MCF 10A (cell line): ENCODE data around the gene INTS7. TPM values are rescaled to one million over a fixed set of nuclear protein-coding genes. Genes with fewer than 3 reads are reported as not detected.
"Not testable (repeated sequence)": the region's sequence is repeated elsewhere in the genome, so short reads cannot be mapped to it uniquely, and the experiment has no call there.

Source experiments
- BruUV-seq: library from RNA; stranded (reverse); fragments of 400-500 nt; replicated peaks from 2 replicates; lab custom pipeline; 2021; lab: Mats Ljungman, UMichigan
- CTCF ChIA-PET: fragments of 300-600 bp; sonication (Branson Sonifier 250); formaldehyde crosslinking; extraction: SDS; loops from one replicate; lab custom pipeline; 2021; ENCODE audit warnings: antibody characterized with exemption, inconsistent platforms; lab: Yijun Ruan, JAX
- POLR2A ChIA-PET: fragments of 300-600, 350-650 bp; sonication (Branson Sonifier 250); formaldehyde crosslinking; extraction: SDS; loops from one replicate; lab custom pipeline; 2020; ENCODE audit warnings: antibody characterized with exemption, inconsistent platforms; lab: Yijun Ruan, JAX
- DNase-seq: peaks from one replicate; pipeline ENCODE4 v3.0.0-alpha.2; 2018; ENCODE audit not compliant: unreplicated experiment
- H3K27ac Mint-ChIP-seq: one replicate; pipeline ENCODE4 v1.8.0; 2022; ENCODE audit warnings: mild to moderate bottlenecking, low read depth, mixed read lengths; ENCODE audit not compliant: unreplicated experiment
- H3K27me3 Mint-ChIP-seq: one replicate; pipeline ENCODE4 v1.8.0; 2022; ENCODE audit warnings: mixed read lengths; ENCODE audit not compliant: insufficient read depth, unreplicated experiment
- H3K36me3 Mint-ChIP-seq: one replicate; pipeline ENCODE4 v1.8.0; 2022; ENCODE audit warnings: mild to moderate bottlenecking, moderate library complexity, mixed read lengths; ENCODE audit not compliant: insufficient read depth, unreplicated experiment
- H3K4me1 Mint-ChIP-seq: one replicate; pipeline ENCODE4 v1.8.0; 2022; ENCODE audit warnings: mixed read lengths; ENCODE audit not compliant: insufficient read depth, unreplicated experiment
- H3K4me3 Mint-ChIP-seq: one replicate; pipeline ENCODE4 v1.8.0; 2022; ENCODE audit warnings: mild to moderate bottlenecking, moderate library complexity, mixed read lengths; ENCODE audit not compliant: unreplicated experiment
- H3K9me3 Mint-ChIP-seq: one replicate; pipeline ENCODE4 v1.8.0; 2022; ENCODE audit warnings: mixed read lengths; ENCODE audit not compliant: unreplicated experiment
- CTCF ChIP-seq: fragments of 200-600 bp; IDR thresholded peaks from one replicate; pipeline ENCODE4 v1.8.0; 2022; ENCODE audit warnings: antibody characterized with exemption, mild to moderate bottlenecking; ENCODE audit not compliant: unreplicated experiment
- intact Hi-C: fragments of 100-400 bp; cut with micrococcal nuclease; formaldehyde crosslinking; loops from 2 replicates; pipeline ENCODE4 v1.14.1; 2022
- total RNA-seq: library from RNA; stranded (reverse); gene quantifications from 2 replicates; pipeline ENCODE4 v1.2.3, GENCODE V29; 2022

INTS7 gene
- total RNA-seq, 1 experiment from 2014 or later = 62.3 TPM

GRCh38 chr1:212007886-212008285, 27.5 kb downstream of the INTS7 start:
- ChIA-PET POLR2A (interaction anchor here (1.6 to 24.7 kb wide), 2 partner anchors 25 to 304 kb away, joined by 4 to 385 read pairs; partner anchors contain the start of genes DTL and INTS7), CTCF (interaction anchor here (0.7 to 12.7 kb wide), 5 partner anchors 27 to 448 kb away, joined by 4 to 332 read pairs (median 10); partner anchors contain the start of genes DTL and INTS7)
- no peak for TF ChIP-seq CTCF
- no TSS peak for BruUV-seq
- intact Hi-C loops = no loop called here
- no peak overlapping the region for H3K27ac Mint-ChIP-seq
- DNase-seq = no peak
- peaks cover 63% of the 10 kb centered on the region for H3K36me3 Mint-ChIP-seq
- no peaks in the 10 kb centered on the region for H3K9me3 Mint-ChIP-seq
- no peaks in the 10 kb centered on the region for H3K4me1 Mint-ChIP-seq
- H3K27me3 Mint-ChIP-seq = no peaks in the 10 kb centered on the region
- no peak overlapping the region for H3K4me3 Mint-ChIP-seq

- no peaks in the 10 kb centered on the region for H3K9me3 Mint-ChIP-seq
- H3K4me1 Mint-ChIP-seq = no peaks in the 10 kb centered on the region
- ChIA-PET POLR2A (interaction anchor here (0.7 to 1.6 kb wide), 4 partner anchors 27 to 802 kb away, joined by 3 to 4 read pairs (median 4); no protein-coding TSS in a partner anchor), CTCF (interaction anchor here (1.5 to 4.1 kb wide), 4 partner anchors 28 to 449 kb away, joined by 5 to 44 read pairs (median 9); partner anchors contain the start of genes DTL and INTS7)
- H3K36me3 Mint-ChIP-seq = peaks cover 67% of the 10 kb centered on the region
- H3K27ac Mint-ChIP-seq = no peak overlapping the region
- BruUV-seq = no TSS peak
- intact Hi-C loops = no loop called here
- H3K4me3 Mint-ChIP-seq = no peak overlapping the region
- no peak for DNase-seq
- H3K27me3 Mint-ChIP-seq = no peaks in the 10 kb centered on the region
- TF ChIP-seq CTCF = no peak
These were observed 28.2 kb downstream of the INTS7 start for GRCh38 chr1:212007178-212007577.

- H3K4me3 Mint-ChIP-seq = no peak overlapping the region
- H3K9me3 Mint-ChIP-seq = no peaks in the 10 kb centered on the region
- no peaks in the 10 kb centered on the region for H3K4me1 Mint-ChIP-seq
- intact Hi-C loops = no loop called here
- CTCF ChIA-PET = interaction anchor here (0.6 to 4.1 kb wide), 11 partner anchors 8 to 451 kb away, joined by 3 to 44 read pairs (median 3); partner anchors contain the start of genes DTL and INTS7
- H3K27me3 Mint-ChIP-seq = no peaks in the 10 kb centered on the region
- no TSS peak for BruUV-seq
- peaks cover 70% of the 10 kb centered on the region for H3K36me3 Mint-ChIP-seq
- no peak overlapping the region for H3K27ac Mint-ChIP-seq
- TF ChIP-seq CTCF = no peak
- no peak for DNase-seq
- POLR2A ChIA-PET = interaction anchor here (0.6 to 1.5 kb wide), 6 partner anchors 10 to 789 kb away, joined by 3 to 4 read pairs (median 3); partner anchors contain the start of genes DTL and INTS7
These were observed 30.3 kb downstream of the INTS7 start for GRCh38 chr1:212004895-212005608.

- H3K4me3 Mint-ChIP-seq = no peak overlapping the region
- H3K27ac Mint-ChIP-seq = no peak overlapping the region
- no peak for TF ChIP-seq CTCF
- H3K36me3 Mint-ChIP-seq = peaks cover 85% of the 10 kb centered on the region
- no peak for DNase-seq
- no peaks in the 10 kb centered on the region for H3K9me3 Mint-ChIP-seq
- H3K4me1 Mint-ChIP-seq = no peaks in the 10 kb centered on the region
- intact Hi-C loops = no loop called here
- no TSS peak for BruUV-seq
- CTCF ChIA-PET = interaction anchor here (1.2 to 2.2 kb wide), 5 partner anchors 11 to 321 kb away, joined by 4 to 13 read pairs (median 6); partner anchors contain the start of genes DTL and INTS7
- POLR2A ChIA-PET = no interaction called here
- no peaks in the 10 kb centered on the region for H3K27me3 Mint-ChIP-seq
These were observed 32.8 kb downstream of the INTS7 start for GRCh38 chr1:212002536-212002935.

GRCh38 chr1:211997426-211997825, 37.9 kb downstream of the INTS7 start:
- intact Hi-C loops, H3K4me3 Mint-ChIP-seq, H3K27ac Mint-ChIP-seq, H3K9me3 Mint-ChIP-seq, BruUV-seq, H3K4me1 Mint-ChIP-seq, H3K27me3 Mint-ChIP-seq, DNase-seq, POLR2A ChIA-PET: not testable (repeated sequence)
- CTCF ChIA-PET = interaction anchor here (0.6 to 5.5 kb wide), 8 partner anchors 11 to 874 kb away, joined by 3 to 22 read pairs (median 4); no protein-coding TSS in a partner anchor
- H3K36me3 Mint-ChIP-seq = peaks cover 71% of the 10 kb centered on the region
